GM18511 (cell line): ENCODE data around the gene SLC28A1.
A peak's percentile ranks its signal among the peaks of the same experiment; 100 is the strongest.
"Not testable (repeated sequence)": the region's sequence is repeated elsewhere in the genome, so short reads cannot be mapped to it uniquely, and the experiment has no call there.

Experiments used
- ATAC-seq: cut with Tn5 transposase; IDR thresholded peaks from one replicate; pipeline ENCODE4 v1.9.1; 2021; ENCODE audit warnings: mild to moderate bottlenecking, moderate library complexity; ENCODE audit not compliant: unreplicated experiment

Gene SLC28A1

DNA sequence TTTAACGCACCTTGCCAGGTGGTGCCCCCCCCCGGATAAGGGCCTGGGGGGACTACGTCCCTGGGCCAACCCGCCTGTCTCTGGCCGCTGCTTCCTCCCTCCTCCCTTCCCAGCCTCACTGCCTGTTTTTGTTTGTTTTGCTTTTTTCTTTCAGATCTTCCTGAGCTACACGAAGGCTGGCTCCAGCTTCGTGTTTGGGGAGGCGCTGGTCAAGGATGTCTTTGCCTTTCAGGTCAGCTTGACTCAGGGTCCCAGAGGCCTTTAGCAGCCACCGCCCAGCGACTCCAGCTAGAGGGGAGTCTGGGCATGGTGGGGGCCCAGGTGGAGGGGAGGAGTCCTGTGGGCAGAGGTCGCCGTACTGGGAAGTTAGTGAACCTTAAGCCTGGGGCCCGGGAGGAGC is 24.1 kb downstream of the SLC28A1 start:
- ATAC-seq: no peak

DNA sequence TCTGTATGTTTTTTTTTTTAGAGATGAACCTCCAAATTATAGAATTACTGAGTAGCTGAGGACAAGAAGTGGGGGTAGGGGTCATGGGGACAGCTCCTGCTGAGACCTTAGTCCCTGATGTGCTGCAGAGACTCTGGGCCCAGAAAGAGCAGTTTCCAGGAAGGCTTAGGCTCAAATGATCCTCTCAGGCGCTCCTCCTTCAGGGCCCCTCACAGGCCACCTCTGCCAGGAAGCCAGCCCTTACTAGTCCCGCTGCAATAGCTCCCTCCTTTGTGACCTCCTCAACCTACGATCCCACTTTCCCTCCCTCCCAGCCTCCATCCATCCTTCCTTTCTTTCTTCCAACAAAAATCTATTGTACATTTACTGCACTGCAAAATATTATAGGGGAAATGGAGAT is 24.6 kb downstream of the SLC28A1 start:
- ATAC-seq: no peak

DNA sequence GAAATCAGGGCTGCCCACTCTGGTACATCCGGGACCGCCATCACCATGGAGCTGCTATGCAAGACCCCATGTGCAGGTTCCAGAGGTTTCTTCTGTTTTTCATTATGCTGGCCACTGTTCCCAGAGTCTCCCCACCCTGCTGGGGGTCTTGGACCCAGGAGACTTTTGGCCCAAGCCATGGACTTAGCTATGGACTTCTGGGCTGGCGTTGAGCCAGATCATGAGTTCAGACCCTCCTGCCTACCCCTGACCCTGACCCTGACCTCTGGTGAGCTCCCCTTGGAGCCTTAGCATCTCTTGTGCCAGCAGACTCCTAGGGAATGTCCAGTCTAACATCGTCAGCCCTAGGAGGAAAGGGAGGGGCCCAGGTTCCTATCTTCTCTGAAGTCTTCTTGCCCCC is 25.3 kb downstream of the SLC28A1 start:
- ATAC-seq: no peak

DNA sequence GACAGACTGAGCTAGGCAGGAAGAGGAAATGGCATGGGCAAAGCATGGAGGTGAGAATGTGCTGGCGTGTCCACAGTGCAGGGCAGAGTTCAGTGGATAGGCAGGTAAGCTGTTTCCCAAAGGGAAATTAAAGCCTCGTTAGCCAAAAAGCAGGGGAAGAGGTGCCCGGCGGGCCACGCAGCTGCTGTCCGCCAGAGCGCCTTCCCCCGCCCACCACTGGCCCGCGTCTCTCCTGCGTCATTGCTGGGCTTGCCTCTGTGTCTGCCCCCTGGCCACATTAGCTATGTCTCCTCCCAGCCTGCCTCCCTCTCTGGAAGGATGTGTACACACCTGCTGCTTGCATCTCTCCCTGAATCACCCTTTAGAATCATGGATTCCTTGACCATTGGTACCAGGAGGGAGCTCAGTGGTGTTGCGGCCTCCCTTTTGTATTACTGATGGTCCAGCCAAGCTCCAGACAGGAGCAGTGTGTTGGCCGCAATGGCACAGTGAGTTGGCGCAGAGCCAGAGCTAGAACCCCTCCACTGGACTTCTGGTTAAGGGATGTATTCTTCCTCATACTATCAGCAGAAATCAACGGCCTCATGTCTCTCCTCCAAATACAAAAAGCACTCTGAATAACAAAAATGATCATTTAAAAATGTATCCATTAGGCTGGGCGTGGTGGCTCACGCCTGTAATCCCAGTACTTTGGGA is 26.6 kb downstream of the SLC28A1 start:
- ATAC-seq: no peak

DNA sequence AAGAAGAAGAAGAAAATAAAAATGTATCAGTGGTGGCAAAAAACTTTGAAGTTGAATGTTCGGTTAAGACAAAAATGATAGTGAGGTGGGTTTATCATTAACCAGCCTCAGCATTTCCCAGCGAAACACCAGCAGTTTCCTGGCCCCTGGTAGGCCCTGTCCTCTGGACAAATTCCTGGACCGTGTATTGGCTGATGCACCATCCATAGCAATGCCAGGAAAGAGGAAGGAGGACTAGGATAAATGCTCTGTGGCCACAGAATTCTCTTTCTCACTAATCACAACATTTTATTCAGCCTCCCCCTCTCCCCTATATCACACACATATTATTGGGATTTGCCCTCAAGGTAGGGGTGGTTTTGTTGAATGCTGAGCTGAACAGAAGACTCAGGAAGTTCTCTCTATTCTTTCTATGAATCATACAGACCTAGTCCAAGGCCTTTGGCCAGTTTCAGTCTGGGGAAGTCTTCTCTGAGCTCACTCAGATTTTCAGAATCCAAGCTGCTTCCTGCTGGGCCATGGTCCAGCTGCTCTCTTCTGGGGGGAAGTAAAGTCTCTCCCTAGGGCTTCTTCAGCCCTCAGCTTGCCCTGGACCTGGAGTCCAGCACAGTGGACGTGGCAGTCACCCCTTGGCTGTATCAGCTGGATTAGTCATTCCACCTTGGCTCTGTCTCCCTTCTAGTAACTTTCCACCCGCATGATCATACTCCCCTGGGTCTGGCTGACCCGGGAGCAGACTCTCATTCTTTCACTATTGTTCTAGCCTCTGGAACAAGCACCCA is 27.6 kb downstream of the SLC28A1 start:
- no peak for ATAC-seq

DNA sequence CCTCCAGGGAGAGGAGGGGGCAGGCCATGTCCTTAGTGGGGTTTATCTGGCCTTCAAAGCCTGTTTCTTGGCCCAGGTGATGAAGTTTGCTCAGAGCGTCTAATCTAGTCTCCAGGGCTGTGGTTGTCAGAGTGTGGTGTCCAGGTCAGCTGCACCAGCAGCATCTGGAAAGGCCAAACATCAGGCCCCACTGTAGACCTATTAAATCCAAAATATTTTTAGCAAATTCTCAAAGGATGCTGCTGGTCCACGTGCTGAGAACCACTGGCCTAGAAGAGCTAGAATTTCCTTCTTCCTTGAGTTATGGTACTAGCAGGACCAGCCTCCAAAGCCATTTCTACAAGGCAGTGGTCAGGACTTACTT is 28.9 kb downstream of the SLC28A1 start:
- ATAC-seq: no peak

DNA sequence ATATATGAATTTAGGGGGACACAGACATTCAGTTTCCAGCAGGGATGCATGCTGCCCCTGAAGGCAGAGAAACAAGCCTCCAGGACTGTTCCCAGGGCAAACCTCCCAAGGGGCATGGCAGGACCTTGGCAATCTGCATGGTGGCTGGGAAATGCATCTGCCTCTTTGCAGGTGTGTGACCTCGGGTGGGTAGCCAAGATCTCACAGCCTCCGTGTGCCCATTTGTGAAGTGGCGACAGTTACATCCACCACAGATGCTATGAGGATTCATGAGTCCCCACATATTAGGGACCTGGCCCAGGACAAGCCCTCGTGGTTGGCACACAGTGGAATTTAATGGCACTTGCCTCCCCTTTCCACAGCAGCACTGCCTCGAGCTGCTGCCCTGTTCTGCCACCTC is 29.9 kb downstream of the SLC28A1 start:
- ATAC-seq: peak; percentile 9

DNA sequence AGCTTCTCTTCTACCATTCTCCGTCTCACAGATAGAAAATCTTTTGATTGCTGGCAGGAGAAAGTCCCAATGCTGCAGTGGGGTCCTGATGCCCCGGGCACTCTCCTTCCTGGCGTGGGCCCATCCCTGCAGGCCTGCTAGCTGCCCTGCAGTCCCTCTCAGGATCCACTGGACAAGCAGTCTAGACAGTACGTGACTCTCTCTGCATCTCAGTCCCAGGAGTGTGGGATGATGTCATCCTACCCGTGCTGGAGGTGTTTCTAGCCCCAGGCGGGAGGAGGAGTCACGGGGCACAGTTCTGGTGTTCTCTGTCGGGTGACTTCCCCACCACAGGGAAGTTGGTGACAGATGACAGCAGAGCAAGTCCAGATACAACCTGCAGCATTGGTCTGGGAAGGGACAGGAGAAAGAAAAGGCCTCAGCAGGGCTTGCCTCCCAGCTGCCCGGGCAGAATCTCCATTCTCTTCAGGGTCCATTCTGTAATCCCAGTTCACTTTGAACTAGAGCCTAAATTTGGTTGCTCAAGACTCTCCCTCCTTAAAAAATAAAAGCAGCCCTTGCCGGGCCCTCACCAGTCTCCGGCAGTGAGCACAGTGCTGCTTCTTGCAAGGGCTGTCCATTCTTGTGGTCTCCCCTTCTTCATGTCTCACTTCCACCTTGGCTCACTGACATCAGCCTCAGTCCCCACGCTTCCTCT is 30.6 kb downstream of the SLC28A1 start:
- peak; percentile 96 for ATAC-seq

DNA sequence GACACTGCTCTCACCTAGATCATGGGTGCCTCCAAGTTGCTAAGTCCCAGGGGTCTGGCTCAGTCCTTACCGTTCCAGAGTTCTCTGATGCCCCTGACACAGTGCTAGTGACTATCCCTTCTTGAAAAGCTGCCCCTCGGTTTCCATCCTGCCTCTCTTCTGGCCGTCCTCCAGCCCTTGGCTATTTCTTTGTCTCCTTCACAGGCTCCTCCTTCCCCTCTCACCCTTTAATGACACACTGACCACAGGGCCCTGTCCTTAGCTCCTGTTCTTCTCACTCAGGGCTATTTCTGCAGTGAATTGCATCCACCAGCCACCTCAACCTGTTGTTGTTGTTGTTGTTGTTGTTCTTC is 31.1 kb downstream of the SLC28A1 start:
- peak; percentile 22 for ATAC-seq

DNA sequence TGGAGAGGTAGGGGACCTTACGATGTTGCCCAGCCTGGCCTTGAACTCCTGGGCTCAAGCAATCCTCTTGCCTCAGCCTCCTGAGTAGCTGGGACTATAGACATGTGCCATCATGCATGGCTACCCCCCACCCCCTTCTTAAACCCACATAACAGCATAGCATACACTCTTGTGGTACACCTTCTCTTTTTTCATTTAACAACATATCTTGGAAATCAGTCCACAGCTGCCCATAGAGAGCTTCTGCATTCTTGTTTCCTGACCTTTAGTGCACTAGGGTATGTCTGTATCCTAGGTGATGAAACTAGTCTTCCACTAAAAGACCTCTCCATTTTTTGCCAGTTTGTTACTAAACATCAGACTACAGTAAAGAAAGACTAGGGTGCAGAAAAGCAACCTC is 33.0 kb downstream of the SLC28A1 start:
- ATAC-seq: no peak

DNA sequence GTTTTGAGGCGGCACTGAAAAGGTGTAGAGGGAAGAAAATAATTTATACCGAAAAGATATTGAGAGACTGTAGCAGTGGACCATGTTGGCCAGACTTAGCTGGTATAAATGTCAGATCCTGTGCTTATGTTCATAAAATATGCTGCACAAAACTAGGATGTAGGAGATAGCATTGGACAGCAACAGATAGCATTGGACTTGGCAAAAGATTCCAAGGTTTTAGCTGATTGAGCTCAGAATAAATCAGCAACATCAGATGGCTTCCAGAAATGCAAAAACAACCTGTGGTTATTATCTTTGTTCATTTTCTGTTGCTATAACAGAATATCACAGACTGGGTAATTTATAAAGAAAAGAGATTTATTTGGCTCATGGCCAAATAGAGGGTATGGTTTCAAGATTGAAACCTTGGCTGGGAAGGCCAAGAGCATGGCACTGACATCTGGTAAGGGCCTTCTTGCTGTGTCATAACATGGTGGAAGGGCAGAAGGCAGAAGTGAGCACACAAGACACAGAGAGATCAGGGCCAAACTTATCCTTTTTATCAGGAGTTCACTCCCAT is 34.7 kb downstream of the SLC28A1 start:
- no peak for ATAC-seq

DNA sequence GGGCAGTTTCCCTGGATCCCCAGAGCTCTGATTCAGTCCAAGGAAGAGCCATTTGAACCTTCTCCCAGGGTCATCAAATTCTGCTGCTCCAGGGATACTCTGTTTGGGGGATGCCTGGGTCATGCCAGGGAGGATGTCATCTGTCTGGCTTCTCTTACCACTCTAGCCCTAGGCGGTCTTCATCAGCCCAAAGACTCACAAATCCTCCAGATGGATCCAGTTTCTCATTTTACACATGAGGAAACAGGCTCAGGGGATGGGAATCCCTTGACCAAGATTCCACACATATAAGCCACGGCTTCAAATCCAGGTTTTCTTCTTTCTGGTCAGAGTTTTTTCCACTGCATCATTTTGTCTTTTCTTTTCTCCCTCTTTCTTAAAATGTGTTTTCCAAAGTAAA is 36.7 kb downstream of the SLC28A1 start:
- ATAC-seq: no peak

DNA sequence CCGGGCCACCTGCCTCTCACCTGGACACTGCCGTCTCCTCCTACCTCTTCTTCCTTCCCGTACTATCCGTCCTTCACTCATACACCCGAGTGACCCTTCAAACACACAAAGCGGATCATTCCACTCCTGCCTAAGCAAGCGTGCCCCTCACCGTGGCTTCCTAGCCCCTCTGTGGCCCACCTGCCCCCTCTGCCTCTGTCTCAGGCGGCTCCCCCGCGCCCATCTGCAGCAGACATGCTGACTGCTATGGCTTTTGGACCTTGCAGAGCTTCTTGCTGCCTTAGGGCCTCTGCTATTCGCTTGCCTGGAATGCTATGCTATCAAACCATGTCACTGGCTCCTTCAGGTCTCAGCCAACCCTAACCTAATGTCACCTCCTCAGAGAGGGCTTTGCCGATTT is 38.1 kb downstream of the SLC28A1 start:
- ATAC-seq: no peak

DNA sequence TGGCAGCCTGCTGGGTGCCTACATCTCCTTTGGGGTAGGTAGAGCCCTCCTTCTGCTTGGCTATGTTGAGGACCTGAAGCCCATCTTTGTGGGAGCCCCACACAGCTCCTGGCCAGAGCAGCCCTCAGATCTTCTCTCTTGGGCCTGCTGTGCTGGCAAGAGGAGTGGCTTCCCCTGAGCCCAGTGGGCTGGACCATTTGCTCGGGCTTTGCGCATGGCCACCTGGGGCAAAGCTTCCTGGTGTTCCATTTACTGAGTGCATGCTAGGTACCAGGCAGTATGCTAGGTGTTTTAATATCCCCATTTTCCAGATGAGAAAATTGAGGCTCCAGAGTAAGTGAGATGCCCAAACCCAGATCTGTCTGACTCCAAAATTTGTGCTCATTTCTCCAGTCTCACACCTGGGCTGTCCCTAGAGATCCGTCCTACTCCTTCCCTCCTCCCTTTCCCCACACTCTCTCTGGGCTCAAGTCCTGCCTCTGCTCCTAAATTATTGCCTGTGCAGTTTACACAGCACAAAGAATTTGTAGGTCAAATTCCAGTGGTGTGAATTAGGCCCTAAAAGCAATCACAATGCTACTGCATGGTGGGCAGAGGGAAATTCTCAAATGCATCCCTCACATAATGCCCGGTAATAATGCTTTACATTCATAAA is 39.7 kb downstream of the SLC28A1 start:
- no peak for ATAC-seq

DNA sequence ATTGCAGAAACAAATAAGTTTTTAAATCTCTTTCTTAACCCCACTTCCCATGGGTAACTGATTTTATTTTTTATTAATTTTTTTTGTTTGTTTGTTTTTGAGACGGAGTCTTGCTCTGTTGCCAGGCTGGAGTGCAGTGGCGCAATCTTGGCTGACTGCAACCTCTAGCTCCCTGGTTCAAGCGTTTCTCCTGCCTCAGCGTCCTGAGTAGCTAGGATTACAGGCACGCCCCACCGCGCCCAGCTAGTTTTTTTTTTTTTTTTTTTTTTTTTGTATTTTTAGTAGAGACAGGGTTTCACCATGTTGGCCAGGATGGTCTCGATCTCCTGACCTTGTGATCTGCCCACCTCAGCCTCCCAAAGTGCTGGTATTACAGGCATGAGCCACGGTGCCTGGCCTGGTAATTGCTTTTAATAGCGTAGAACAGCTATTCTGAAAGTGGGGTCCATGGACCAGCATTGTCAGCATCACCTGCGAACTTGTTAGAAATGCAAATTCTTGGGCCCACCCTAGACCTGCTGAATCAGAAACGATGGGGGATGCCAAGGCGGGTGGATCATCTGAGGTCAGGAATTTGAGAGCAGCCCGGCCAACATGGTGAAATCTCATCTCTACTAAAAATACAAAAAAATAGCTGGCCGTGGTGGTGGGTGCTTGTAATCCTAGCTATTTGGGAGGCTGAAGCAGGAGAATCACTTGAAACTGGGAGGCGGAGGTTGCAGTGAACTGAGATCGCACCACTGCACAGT is 40.5 kb downstream of the SLC28A1 start:
- not testable (repeated sequence) for ATAC-seq

DNA sequence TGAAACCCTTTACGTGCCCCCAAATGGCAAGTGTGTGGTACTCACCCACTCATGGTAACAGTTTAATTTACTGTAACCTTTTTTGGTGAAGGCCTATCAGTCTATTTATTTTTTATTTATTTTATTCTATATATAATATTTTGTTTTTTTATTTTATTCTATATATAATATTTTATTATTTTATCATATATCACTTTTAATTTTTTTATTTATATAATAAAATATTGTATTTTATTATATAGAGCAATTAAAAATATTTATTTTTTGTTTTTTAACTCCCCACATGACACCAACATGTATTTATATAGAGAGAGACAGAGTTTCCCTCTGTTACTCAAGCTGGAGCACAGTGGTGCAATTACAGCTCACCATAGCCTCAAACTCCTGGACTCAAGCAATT is 41.4 kb downstream of the SLC28A1 start:
- ATAC-seq: no peak

DNA sequence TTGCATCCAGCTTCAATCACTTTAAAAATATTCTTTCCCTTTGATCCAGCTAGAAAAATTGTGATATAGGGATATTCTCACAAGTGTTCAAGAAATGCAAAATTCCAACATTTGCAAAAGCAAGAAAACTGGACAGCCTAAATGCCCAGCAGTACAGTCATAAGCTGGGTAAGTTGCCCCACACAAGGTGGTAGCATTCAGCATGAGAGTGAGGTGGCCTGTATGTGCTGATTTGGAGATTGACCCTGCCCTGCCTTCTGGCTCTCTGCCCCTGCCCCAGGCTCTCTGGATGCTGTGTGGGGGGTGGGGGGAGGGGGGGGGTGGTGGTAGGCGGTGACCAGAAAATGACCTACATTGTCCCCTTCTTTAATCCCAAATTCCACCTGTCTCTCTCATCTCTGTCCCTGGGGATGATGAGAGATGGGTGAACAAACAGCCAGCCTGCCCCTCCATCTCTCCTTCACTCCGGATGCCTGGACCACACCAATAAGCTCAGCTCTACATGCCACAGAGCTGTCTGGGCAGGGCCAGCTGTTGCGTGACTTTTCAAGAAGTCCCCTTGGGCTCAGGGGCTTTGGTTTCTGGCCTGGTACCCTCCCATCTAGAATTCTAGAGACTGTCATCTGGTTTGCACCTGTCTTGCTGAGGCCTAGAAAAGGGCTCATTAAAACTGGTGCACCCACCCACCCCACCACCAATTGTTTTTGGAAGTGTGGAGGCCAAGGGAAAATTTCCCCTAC is 42.2 kb downstream of the SLC28A1 start:
- no peak for ATAC-seq

DNA sequence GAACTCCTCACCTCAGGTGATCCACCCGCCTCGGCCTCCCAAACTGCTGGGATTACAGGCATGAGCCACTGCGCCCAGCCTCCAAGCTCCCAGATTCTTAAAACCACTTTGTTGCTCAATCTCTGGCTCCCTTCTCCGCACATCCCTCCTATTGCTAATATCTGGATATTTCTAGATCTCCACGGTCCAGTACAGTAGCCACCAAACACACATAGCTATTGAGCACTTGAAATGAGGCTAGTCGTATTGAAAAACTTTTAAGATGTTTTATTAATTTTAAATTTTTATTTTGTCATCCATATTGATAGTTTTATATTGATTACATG is 44.3 kb downstream of the SLC28A1 start:
- no peak for ATAC-seq

DNA sequence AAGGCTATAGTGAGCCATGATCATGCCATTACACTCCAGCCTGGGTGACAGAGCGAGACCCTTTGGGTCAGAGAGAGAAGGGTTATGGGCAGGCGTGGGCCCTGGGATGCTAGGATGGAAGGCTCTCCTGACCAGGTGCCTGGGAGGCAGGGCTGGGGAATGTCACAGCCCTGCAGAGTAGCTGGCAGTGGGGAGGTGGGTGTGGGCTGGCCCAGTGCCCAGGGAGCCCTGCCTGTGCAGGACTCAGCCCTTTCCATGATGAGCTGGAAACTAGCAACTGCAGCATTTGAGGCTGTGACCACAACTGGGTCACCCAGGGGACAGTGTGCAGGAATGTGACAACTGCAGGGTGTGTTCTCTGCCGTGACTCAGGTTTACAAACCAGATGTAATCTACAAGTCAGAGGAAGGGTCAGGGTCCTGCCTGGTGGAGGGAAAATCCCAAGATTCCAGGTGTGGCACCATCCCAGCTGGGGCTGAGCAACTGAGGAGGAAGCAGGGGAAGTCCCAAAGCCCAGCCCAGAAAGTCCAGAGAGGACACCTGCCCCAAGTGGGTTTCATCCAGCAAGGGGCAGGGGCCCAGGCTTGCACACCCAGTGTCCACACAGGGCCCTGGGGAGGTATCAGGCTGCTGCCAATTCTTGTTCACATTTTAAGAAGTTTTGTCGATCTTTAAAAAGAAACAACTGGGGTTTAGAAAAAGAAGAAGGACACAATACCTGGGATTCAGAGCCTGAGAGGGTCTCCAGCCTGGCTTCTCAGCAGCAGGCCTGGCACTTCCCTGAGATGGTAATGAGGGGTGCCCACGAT is 45.5 kb downstream of the SLC28A1 start:
- no peak for ATAC-seq
